Left cardiac atrium (tissue), 4 donors: ENCODE measurements around the gene IL31RA. TPM values are rescaled to one million over a fixed set of nuclear protein-coding genes. Genes with fewer than 3 reads are reported as not detected.

Source experiments
- ATAC-seq, 2 donors: fragments of 200-7000 bp; cut with Tn5 transposase; one replicate each; pipeline ENCODE4 v1.9.1; 2020; ENCODE audit warnings: mild to moderate bottlenecking in 2 of 2, moderate library complexity in 2 of 2
- DNase-seq: peaks from one replicate; pipeline ENCODE4 v3.0.0-alpha.2; 2020
- intact Hi-C, 2 donors: fragments of 100-400 bp; cut with DNase I; formaldehyde crosslinking; loops; one replicate each; pipeline versions ENCODE4 v1.14.1 to v1.15.1; 2022 to 2023
- total RNA-seq, 2 donors: library from RNA; stranded (reverse); fragmentation: NEBNext Ultra II Directional; extraction: Animal tissue kit (Norgen Biotek cat#: 25700); gene quantifications; one replicate each; pipeline ENCODE4 v1.2.1, GENCODE V29; 2021
- donor health status: DM: no; HTN: yes; CAD: no.
- donor health status: DM: no; HTN: yes; CAD: no; lungs with severe emphysema.
- donor health status: DM: yes; HTN: yes; CAD: no.
- donor health status: Dilated cardiomyopathy.

Gene IL31RA
- total RNA-seq, 2 donors from 2014 or later, result not detected

DNA sequence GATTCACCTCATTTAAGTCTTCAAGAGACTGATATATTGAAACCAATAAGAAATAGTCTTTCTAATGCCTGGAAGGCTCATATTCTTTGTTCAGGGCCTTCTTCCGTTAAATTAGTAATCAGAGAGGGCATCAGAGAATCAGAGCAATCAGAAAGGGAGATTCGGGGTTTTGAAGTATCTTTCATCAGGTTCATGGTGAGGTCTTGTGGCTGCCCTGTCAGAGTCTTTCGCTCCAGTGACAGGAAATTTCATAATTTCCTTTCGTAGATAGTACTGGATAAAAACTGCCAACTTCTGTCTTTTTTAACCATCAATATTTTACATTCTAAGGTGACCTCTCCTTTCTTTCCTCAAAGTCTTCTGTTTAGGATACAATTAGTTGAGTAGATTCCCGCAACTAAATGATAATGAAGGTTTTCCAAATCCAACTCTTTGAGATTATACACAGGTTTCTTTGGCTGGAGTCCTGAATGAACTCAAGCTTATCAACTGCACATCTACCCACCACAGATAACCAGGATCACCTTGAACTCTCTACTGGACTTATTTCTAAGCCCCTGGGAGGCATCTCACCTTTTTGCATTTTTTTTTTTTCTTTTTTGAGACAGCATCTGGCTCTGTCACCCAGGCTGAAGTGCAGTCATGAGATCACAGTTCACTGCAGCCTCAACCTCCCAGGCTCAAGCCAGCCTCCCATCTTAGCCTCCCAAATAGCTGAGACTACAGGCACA lies 5.5 kb downstream of the IL31RA start:
- ATAC-seq (peak in 1 of 2 donors; percentile 15), DNase-seq (no peak)
- intact Hi-C loops, result no loop called here

DNA sequence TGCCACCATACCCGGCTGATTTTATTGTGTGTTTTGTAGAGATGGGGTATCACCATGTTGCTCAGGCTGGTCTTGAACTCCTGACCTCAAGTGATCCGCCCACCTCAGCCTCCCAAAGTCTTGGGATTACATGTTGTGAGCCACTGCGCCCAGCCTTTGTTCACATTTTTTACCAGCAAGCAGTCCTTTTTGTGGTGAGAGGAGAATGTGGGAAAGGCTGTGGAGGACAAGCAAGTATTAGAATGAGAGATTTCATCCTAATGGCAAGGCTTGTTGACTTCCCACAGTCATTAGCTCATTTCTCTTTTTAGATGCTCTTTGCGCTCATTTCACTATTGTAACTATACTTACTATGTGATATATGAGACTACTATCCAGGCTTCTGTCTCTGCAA lies 6.1 kb downstream of the IL31RA start:
- ATAC-seq, result no peak
- intact Hi-C loops, result no loop called here
- no peak for DNase-seq

DNA sequence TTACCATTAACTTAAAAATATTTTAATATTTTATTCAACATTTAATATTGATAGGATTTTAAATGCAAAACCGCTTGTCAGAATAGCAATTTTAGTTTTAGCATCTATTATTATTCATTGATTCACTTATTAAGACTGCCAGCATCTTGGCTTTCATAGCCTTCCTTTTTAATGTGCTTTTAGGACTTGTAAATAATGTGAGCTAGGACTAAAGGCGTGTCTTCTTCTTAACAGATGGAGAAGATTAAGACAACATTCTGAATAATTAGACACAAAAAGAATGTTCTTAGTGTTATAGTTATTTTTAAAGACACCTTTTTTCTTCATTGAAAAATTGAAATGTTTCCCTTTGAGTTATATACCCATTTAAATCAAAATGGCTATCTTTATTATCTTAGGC lies 6.9 kb downstream of the IL31RA start:
- no peak for ATAC-seq
- no peak for DNase-seq
- intact Hi-C loops, result no loop called here

DNA sequence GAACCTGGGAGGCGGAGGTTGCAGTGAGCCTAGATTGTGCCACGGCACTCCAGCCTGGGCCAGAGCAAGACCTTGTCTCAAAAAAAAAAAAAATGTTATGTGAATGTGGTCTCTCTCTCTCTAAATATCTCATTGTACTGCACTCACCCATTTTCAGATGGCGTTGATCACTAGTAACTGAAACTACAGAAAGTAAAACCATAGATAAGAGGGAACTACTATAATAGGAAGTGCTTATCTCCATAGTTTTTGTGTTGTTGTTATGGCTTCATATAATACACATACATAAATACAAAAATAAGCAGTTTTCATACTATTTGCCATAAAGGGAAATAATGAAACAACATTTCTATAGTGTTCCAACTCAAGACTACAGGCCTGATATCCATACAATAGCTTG lies 9.1 kb downstream of the IL31RA start:
- ATAC-seq (no peak), DNase-seq (no peak)
- intact Hi-C loops, result no loop called here

DNA sequence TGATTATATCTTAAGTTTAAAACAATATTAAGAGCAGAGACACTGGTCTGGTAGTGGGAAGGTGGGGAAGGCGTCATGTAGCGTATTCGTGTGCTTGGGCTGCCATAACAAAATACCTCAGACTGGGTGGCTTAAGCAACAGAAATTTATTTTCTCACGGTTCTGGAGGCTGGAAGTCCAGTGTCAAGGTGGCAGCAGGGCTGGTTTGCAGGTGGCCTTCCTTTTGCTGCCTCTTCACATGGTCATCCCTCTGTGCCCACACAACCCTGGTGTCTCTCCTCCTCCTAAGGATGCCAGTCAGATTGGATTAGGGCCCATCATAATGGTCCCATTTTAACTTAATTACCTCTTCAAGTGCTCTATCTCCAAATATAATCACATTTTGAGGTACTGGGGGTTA lies 9.6 kb downstream of the IL31RA start:
- no peak for DNase-seq
- no peak for ATAC-seq
- intact Hi-C loops, result no loop called here

DNA sequence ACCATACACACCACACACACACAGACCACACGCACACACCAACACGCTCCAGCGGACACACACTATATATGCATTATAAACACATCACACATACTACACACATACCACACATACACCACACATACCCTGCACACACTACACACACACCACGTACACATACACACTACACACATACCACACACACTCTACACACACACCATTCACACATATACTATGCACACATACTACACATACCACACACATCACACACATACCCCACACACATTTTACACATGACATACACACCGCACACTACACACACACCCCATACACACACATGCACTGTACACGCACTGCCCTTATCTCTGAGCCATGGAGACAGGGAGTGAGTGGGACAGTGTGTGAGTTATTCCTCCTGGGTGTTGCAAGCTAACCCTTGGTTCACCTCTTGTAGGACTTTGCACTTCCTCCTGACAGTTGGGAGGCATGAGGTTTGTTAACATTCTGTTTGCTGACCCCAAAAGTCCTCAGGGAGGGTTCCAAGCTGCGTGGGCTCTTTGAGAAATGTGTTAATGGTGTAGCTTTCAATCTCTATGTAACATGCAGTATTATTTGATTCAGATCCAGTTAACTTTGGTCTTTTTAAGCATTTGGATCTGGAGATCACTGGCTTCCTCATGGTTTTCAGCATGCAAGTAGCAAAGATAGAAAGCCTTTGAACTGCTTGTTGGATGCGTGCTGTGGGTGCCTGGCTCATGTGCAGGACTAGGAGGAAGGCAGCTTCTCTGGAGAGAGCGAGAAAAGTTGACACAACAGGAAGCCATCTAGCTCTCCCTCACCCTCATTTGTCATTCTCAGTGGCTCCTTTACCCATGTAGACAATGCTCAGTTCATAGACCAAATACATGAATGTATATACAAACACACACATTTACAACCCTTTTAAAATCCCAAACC lies 13.7 kb downstream of the IL31RA start:
- ATAC-seq (no peak), DNase-seq (no peak)
- intact Hi-C loops, result no loop called here

DNA sequence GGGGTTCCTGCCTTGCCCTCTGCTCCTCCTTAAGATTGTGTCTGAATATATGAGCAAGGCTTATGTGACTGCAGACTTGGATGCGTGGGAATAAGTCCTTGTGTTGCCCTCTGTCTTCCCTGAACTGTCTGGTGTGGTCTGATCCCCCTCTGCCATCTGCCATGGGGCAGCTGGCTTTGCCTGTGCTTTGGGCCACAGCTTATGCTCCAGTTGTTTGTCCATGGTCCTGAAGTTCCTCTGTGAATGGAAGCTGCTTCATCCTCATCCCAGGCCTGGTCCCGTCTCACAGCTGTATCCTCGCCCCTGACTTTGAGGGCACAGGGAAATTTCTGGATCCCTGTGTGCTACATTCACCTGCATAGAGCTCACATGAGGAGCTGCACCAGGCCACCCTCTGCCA lies 14.7 kb downstream of the IL31RA start:
- ATAC-seq, result no peak
- DNase-seq, result no peak
- intact Hi-C loops, result no loop called here

DNA sequence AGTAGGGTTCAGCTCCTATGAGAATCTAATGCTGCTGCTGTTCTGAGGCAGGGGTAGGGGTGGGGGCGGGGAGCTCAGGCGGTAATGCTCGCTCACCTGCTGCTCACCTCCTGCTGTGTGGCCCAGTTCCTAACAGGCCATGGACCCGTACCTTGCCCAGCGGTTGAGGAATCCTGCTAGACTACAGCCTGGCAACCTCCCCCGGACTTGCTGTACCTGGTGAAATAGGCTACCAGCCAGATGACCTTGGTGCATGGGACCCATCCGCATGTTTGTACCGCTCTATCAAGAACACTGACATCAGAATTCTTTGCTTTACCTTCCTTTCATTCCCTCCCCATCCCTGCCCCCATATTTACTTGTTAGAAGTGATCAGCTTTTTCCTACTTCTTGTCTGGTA lies 15.3 kb downstream of the IL31RA start:
- intact Hi-C loops, result no loop called here
- DNase-seq (no peak), ATAC-seq (no peak)

DNA sequence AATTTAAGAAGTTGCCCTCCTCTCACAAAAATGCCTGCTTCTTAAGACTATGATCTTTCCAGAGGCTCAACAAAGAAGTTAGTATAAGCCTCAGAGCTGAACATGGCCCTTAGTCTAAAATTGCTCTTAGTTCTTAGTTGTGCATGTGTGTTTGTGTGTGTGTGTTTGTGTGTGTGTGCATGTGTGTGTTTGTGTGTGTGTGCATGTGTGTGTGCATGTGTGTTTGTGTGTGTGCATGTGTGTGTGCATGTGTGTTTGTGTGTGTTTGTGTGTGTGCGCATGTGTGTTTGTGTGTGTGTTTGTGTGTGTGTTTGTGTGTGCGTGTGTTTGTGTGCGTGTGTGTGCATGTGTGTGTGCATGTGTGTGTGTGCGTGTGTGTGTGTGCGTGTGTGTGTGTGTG lies 15.8 kb downstream of the IL31RA start:
- intact Hi-C loops, result no loop called here
- ATAC-seq, result no peak
- no peak for DNase-seq

DNA sequence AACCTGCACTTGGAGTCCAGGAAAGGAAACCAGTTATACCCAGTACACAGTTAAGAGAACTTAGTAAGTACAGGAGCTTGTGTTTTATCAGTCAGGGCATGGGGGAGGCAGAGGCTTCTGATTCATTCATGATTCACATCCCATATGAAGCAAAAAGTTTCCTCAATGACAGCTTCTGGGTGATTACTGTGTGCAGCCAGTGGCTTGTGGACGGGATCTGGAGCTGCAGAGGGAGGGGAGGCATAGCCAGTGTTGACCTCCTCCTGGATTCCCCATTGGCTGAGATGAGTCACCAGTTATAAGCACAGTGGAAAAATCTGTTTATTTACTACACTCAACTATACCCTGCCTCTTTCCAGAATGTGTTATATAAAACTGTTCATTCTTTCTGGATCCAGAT lies 17.7 kb downstream of the IL31RA start:
- DNase-seq (peak; percentile 40), ATAC-seq (peak in 1 of 2 donors; percentile 98)
- intact Hi-C loops, result no loop called here

DNA sequence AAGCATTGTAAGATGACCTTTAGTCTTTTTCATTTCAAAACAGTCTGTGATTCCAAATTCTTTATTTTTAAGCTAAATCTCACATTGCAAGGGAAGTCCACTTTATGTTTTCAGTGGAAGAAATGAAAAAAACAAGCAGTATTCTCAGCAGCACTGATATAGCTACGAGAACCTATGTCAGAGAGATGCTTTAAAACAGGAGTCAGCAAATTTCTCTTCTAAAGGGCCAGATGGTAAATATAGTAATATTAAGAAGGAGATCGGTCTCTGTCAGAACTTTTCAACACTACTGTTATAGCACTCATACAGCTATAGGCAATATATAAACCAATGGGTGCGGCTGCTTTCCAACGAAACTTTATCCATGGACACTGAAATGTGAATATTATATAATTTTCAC lies 18.7 kb downstream of the IL31RA start:
- ATAC-seq, result no peak
- no peak for DNase-seq
- intact Hi-C loops, result no loop called here

DNA sequence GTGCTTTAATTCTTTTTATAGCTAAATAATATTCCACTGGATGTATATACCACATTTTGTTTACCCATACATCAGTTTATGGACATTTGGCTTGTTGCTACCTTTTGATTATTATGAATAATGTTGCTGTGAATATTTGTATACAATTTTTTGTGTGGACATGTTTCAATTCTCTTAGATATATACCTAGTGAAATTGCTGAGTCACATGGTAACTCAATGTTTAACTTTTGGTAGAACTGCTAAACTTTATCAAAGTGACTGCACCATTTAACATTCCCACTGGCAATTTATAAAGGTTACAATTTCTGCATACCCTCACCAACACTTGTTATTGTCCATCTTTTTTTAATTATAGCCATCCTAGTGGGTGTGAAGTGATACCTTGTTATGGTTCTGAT lies 22.1 kb downstream of the IL31RA start:
- ATAC-seq (no peak), DNase-seq (no peak)
- intact Hi-C loops, result no loop called here

DNA sequence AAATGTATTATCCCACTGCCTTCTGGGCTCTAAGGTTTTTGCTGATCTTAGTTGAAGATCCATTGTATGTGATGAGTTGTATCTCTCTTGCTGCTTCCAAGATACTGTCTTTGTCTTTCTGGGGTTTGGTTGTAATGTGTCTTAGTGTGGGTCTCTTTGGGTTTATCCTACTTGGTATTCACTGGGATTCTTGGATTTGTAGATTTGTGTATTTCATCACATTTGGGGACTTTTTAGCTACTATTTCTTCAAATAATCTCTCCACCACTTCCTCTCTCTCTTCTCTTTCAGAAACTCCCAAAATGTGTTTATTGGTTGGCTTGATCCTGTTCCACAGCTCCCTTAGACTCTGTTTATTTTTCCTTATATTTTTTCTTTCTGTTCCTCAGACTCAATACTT lies 26.5 kb downstream of the IL31RA start:
- DNase-seq (no peak), ATAC-seq (no peak)
- intact Hi-C loops, result no loop called here

DNA sequence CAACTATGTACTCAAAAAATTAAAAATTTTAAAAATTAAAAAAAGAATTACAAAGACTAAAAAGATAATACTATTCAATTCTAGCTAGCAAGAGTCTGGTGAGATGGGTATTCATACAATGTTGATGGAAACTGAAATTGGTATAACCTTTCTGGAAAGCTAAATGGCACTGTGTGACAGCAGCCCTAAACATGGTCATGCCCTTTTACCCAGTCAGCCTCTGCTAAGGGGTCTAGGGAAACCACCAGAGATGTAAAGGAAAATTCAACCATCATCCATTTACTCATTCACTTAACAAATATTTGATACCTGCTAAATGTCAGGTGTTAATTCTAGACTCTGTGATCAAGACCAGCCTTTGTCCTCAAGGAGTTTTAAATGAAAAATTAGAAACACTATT lies 29.3 kb downstream of the IL31RA start:
- DNase-seq, result no peak
- ATAC-seq, result no peak
- intact Hi-C loops, result no loop called here

DNA sequence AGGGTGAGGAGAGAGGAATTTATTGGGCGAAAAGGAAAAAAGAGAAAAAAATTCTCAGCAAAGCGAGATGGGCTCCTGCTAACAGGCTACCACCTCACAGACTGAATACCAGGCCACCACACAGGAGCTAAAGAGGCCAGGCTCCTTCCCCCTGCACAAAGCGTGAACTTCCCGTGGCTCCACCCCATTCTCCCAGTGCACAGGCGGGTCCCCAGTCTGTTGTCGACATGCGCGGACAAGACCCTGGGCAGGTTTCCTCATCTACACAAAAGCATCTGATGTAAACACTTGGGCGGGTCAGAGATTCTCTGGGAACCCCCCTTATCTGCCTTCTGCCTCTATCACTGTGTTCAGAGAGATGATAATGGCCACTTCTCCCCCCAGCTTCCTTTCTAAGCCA lies 34.2 kb downstream of the IL31RA start:
- no peak for ATAC-seq
- no peak for DNase-seq
- intact Hi-C loops, result no loop called here

DNA sequence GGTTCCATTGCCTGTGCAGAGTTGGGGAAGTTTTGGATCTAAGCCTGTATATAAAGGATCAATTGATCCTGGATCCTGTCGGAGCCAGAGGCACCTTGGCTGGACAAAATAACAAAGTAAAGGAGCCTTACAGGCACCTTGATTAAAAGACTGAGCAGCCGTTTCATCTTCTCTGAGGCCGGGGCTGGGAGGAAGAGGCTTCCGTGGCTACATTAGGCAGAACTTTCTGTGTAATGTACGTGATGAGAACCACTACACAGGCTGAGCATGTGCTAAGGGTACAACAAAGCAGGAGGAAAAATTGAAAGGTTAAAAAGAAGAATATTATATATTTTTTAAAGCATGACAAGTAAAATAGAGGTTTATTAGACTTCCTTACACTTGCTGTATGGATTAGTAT lies 37.0 kb downstream of the IL31RA start:
- DNase-seq (no peak), ATAC-seq (no peak)
- intact Hi-C loops, result no loop called here

DNA sequence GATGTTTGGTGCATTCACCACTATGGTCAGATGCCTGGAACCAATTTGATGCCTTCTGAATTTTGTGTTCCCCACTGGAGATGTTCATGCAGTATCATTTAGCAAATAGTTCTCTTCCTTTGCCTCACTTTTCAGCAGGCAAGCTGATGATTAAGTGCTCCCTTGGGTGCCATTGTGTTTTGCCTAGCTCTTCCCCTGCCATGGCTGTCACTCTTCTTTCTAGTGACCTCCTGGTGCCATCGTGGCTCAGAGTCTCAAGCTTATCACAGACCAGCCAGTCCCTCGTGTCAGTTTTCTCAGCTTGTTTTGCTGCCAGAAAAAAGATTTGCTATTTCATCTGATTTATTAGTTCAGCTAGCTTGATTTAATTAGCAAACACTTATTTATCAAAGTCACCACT lies 41.3 kb downstream of the IL31RA start:
- intact Hi-C loops, result no loop called here
- no peak for ATAC-seq
- DNase-seq, result no peak

DNA sequence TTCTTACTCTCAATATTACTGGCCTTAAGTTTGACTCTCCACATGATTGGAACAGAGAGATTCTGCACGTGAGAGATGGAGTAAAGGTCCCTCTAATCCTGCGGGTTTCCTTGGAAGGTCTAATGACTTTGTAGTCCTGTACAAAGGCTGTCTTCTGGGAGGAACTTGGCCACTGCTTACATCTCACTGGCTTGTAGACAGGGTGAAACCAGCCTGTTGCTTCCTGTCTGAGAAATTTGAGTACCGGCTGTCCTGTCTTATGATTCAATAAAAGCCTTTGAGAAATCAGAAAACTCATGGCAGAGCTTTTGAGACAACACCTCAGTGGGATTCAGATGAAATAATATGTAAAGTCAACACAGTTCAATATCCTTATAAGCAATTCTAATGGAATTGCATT lies 43.0 kb downstream of the IL31RA start:
- DNase-seq (no peak), ATAC-seq (no peak)
- intact Hi-C loops, result no loop called here

DNA sequence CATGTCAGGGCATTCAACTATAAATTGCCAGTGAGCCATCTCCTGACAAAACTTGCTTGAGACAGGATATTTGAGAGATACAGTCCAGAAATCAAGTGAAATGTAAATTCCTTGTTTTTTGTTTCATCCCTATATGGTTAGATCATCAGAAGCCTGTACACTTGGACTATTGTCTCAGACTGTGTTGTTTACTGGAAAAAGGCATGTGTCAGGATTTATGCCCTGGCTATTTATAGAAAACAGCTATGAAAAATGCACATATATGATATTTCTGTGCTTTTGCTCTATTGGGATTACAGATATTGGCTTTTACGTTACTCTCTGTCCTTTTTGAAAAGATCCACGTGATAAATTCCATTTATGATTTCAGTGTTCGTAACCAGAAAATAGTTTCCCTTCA lies 44.2 kb downstream of the IL31RA start:
- DNase-seq (no peak), ATAC-seq (no peak)
- intact Hi-C loops, result no loop called here

DNA sequence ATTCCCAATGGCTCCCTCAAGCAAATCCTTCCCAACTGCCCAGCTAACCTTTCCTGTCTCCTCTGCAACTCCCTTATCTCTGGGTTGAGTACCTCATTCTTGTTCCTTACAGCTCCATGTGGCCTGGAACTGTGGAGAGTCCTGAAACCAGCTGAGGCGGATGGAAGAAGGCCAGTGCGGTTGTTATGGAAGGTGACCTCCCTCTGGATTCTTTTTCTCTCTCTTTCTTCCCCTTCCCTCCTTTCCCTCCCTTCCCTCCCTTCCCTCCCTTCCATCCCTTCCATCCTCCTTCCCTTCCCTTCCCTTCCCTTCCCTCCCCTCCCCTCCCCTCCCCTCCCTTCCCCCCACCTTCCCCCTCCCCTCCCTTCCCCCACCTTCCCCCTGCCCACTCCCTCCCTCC lies 45.1 kb downstream of the IL31RA start:
- intact Hi-C loops, result no loop called here
- ATAC-seq, result no peak
- DNase-seq, result no peak

DNA sequence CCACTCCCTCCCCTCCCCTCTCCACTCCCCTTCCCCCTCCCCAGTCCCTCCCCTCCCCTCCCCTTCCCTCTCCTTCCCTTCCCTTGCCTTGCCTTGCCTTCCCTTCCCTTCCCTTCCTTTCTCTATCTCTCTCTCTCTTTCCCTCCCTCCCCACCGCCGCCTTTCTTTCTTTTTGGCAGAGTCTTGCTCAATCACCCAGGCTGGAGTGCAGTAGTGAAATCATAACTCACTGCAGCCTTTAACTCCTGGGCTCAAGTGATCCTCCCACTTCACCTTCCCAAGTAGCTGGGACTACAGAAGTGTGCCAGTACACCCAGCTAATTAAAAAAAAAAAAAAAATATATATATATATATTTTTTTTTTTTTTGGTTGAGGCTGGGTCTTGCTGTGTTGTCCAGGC lies 45.5 kb downstream of the IL31RA start:
- ATAC-seq, result no peak
- intact Hi-C loops, result no loop called here
- DNase-seq, result no peak
